ENCODE results near the gene CCT8. TPM values are rescaled to one million over a fixed set of nuclear protein-coding genes. Genes with fewer than 3 reads are reported as not detected.
A peak's percentile ranks its signal among the peaks of the same experiment; 100 is the strongest.

The CCT8 gene
- total RNA-seq, 1 experiment from 2014 or later: 356 TPM

GRCh38 chr21:29072873-29073221 lies 601 bp downstream of the CCT8 start:
- Histone ChIP-seq H3K23me2 (ENCODE audit: insufficient read length, low read depth, low read length, poor library complexity, severe bottlenecking) (no peaks in the 10 kb centered on the region), H2BK5ac (ENCODE audit: insufficient read length, low read length) (no peak overlapping the region), H2AFZ (ENCODE audit: low read length) (no peak overlapping the region), H3K9ac (ENCODE audit: extremely low read depth, insufficient read length, low read length) (peak overlapping the region; percentile 98), H2BK120ac (ENCODE audit: low read depth, low read length, poor library complexity, severe bottlenecking) (no peak overlapping the region), H3K79me2 (ENCODE audit: insufficient read depth, low read length) (peaks cover 28% of the 10 kb centered on the region), H4K91ac (ENCODE audit: insufficient read length, low read depth, low read length) (no peak overlapping the region), H4K5ac (ENCODE audit: insufficient read length, low read depth, low read length) (no peak overlapping the region), H2BK12ac (ENCODE audit: insufficient read length, low read depth, low read length) (no peak overlapping the region), H2AK5ac (ENCODE audit: insufficient read length, low read length) (no peak overlapping the region), H3T11ph (ENCODE audit: low read length) (no peak overlapping the region), H3K27ac (ENCODE audit: insufficient read length, low read depth, low read length) (peak overlapping the region; percentile 3), H3K4ac (ENCODE audit: low read depth, low read length) (no peak overlapping the region), H3K4me2 (ENCODE audit: insufficient read depth, insufficient read length, low read length) (peak overlapping the region; percentile 88), H3K79me1 (ENCODE audit: insufficient read depth, low read depth, low read length, poor library complexity, severe bottlenecking) (no peaks in the 10 kb centered on the region), H3K14ac (ENCODE audit: insufficient read depth, low read length) (peak overlapping the region; percentile 83; the same call in 1 of the 2 replicates), H4K8ac (replicated peaks; ENCODE audit: insufficient read length, low read depth, low read length) (no peak overlapping the region), H3K56ac (ENCODE audit: insufficient read length, low read depth, low read length) (peak overlapping the region; percentile 6), H3K4me1 (ENCODE audit: insufficient read depth, low read length) (no peaks in the 10 kb centered on the region; the same call in 1 of the 2 replicates), H3K9me3 (ENCODE audit: control insufficient read depth, low read depth, low read length) (no peaks in the 10 kb centered on the region), H3K18ac (ENCODE audit: insufficient read length, low read depth, low read length) (peak overlapping the region; percentile 47), H4K20me1 (ENCODE audit: control insufficient read depth, insufficient read depth, insufficient read length) (no peaks in the 10 kb centered on the region), H2BK20ac (ENCODE audit: low read depth, low read length, poor library complexity, severe bottlenecking) (no peak overlapping the region), H3K27me3 (ENCODE audit: insufficient read depth, low read length) (no peaks in the 10 kb centered on the region), H3K23ac (ENCODE audit: insufficient read length, low read depth, low read length) (no peak overlapping the region), H2BK15ac (ENCODE audit: low read depth, low read length) (no peak overlapping the region)
- Mint-ChIP-seq H3K27me3 (ENCODE audit: low read depth) (no peaks in the 10 kb centered on the region), H3K4me1 (peaks cover 15% of the 10 kb centered on the region in 2 experiments), H3K27ac (peak overlapping the region; percentile 99 to 100 (median 100)), H3K9me3 (no peaks in the 10 kb centered on the region; a peak in 1 of 5 replicates), H3K4me3 (peak overlapping the region; percentile 100), H3K36me3 (ENCODE audit: insufficient read depth in 1 of 3, low read depth in 3 of 3) (peaks cover 15 to 32% (median 28%) of the 10 kb centered on the region in 3 experiments)
- WGBS (ENCODE audit: extremely low coverage, insufficient read length, low lambda C conversion rate): no CpG with 5 or more reads among the region's 13 CpGs
- no peak for DNase-seq
- TF ChIP-seq CTCF (conservative IDR thresholded peaks at IDR 0.05): no peak

Data from H9 (cell line).